ENCODE results near the gene CWF19L1. TPM values are rescaled to one million over a fixed set of nuclear protein-coding genes. Genes with fewer than 3 reads are reported as not detected.

CWF19L1 gene
- total and polyA plus RNA-seq, 2 of the 13 experiments (the other 11 are each of a cell fraction or from before 2014, with no cell fraction given), result 13.6 to 42.1 TPM

- TF ChIP-seq HINFP (CRISPR knock-in tag; IDR thresholded peaks at IDR 0.05; ENCODE audit: low read depth) (no peak), TMF1 (CRISPR knock-in tag; IDR thresholded peaks at IDR 0.05; ENCODE audit: low read depth) (no peak), NBN (conservative IDR thresholded peaks at IDR 0.05) (no peak), AGO1 (IDR thresholded peaks at IDR 0.05; ENCODE audit: low read depth, low read length, poor library complexity, severe bottlenecking) (no peak), ZNF777 (CRISPR knock-in tag; IDR thresholded peaks at IDR 0.05) (no peak), NPAS2 (CRISPR knock-in tag; IDR thresholded peaks at IDR 0.05; ENCODE audit: borderline replicate concordance) (no peak), DZIP1 (CRISPR knock-in tag; IDR thresholded peaks at IDR 0.05) (no peak), RFX3 (CRISPR knock-in tag; IDR thresholded peaks at IDR 0.05) (no peak), TFDP1 (CRISPR knock-in tag; IDR thresholded peaks at IDR 0.05; ENCODE audit: borderline replicate concordance) (no peak), ZNF383 (CRISPR knock-in tag; IDR thresholded peaks at IDR 0.05; ENCODE audit: borderline replicate concordance) (0 out of 2 replicates have a peak, but pooled peaks have one; percentile 32), HCFC1 (IDR thresholded peaks at IDR 0.05; ENCODE audit: low read depth, low read length) (0 out of 2 replicates have a peak, but pooled peaks have one; percentile 2), GABPB1 (CRISPR knock-in tag; IDR thresholded peaks at IDR 0.05) (no peak; the same call in 1 of the 2 replicates), HDAC2 (CRISPR knock-in tag; IDR thresholded peaks at IDR 0.05) (no peak), HMGA1 (CRISPR knock-in tag; conservative IDR thresholded peaks at IDR 0.05) (no peak), ZBTB20 (CRISPR knock-in tag; IDR thresholded peaks at IDR 0.05; ENCODE audit: borderline replicate concordance, low read depth) (no peak), RFX1 (IDR thresholded peaks at IDR 0.05) (no peak), NFKB2 (CRISPR knock-in tag; IDR thresholded peaks at IDR 0.05; ENCODE audit: borderline replicate concordance) (no peak), CHD2 (IDR thresholded peaks at IDR 0.05; ENCODE audit: low read depth, low read length) (no peak), ZNF766 (CRISPR knock-in tag; IDR thresholded peaks at IDR 0.05; ENCODE audit: borderline replicate concordance) (no peak), ZNF543 (CRISPR knock-in tag; IDR thresholded peaks at IDR 0.05) (0 out of 2 replicates have a peak, but pooled peaks have one; percentile 65), ZNF780A (CRISPR knock-in tag; IDR thresholded peaks at IDR 0.05) (no peak), ZNF143 (CRISPR knock-in tag; IDR thresholded peaks at IDR 0.05) (no peak), KDM6A (CRISPR knock-in tag; IDR thresholded peaks at IDR 0.05; ENCODE audit: low read depth) (no peak), ATF7 (IDR thresholded peaks at IDR 0.05) (no peak), ATF7 (CRISPR knock-in tag; IDR thresholded peaks at IDR 0.05) (0 out of 2 replicates have a peak, but pooled peaks have one; percentile 15), TBP (CRISPR knock-in tag; IDR thresholded peaks at IDR 0.05) (no peak)
These were observed 80.9 kb downstream of the CWF19L1 start (continued) for GRCh38 chr10:100186253-100187212.

Measured in HepG2 (cell line).